Measurements from ENCODE around the gene IGSF23. TPM values are rescaled to one million over a fixed set of nuclear protein-coding genes. Genes with fewer than 3 reads are reported as not detected.

IGSF23 gene
- total and polyA plus RNA-seq, 2 of the 4 experiments (the other 2 are of a cell fraction): 0.27 TPM; not detected in 1

Small RNAs within 50 kb of the gene (microRNA-seq; reads per million reads assigned to microRNA genes)
- gene AC243964.1 (ENCODE audit: insufficient read depth, insufficient read length) (not detected), gene MIR4531 (ENCODE audit: unreplicated experiment) (not detected)

Small RNAs within 50 kb of the gene (small RNA-seq; reads per million reads assigned to genes)
- gene AC243964.1: 0 reads per million in 5 experiments

Other genes starting within 250 kb of the IGSF23 start
- 5.0 and 5.9 TPM in 2 replicates for gene ZNF285, start 212.0 kb upstream of the IGSF23 start, total RNA-seq (2012; rRNA removed)
- gene ZNF285, start 212.0 kb upstream of the IGSF23 start, polyA plus RNA-seq (2012; rRNA removed): 1.4 and 1.8 TPM in 2 replicates
- gene ZNF229, start 165.1 kb upstream of the IGSF23 start, total RNA-seq (2012; rRNA removed): 13.1 and 17.6 TPM in 2 replicates
- 3.0 and 3.4 TPM in 2 replicates for gene ZNF229, start 165.1 kb upstream of the IGSF23 start, polyA plus RNA-seq (2012; rRNA removed)
- gene ZNF180, start 113.0 kb upstream of the IGSF23 start, total RNA-seq (2012; rRNA removed): 9.7 and 26.3 TPM in 2 replicates
- gene ZNF180, start 113.0 kb upstream of the IGSF23 start, polyA plus RNA-seq (2012; rRNA removed): 2.8 and 3.4 TPM in 2 replicates
- gene CEACAM20, start 83.9 kb upstream of the IGSF23 start, total RNA-seq (2012; rRNA removed): not detected in 2 replicates
- gene CEACAM20, start 83.9 kb upstream of the IGSF23 start, polyA plus RNA-seq (2012; rRNA removed): not detected in 2 replicates
- gene PVR, start 30.3 kb downstream of the IGSF23 start, total RNA-seq (2012; rRNA removed): 93.0 and 106 TPM in 2 replicates
- gene PVR, start 30.3 kb downstream of the IGSF23 start, polyA plus RNA-seq (2012; rRNA removed): 117 and 122 TPM in 2 replicates
- 0.56 and 0.72 TPM in 2 replicates for gene CEACAM19, start 57.9 kb downstream of the IGSF23 start, total RNA-seq (2012; rRNA removed)
- 9.3 and 10.3 TPM in 2 replicates for gene CEACAM19, start 57.9 kb downstream of the IGSF23 start, polyA plus RNA-seq (2012; rRNA removed)
- gene CEACAM16, start 85.6 kb downstream of the IGSF23 start, total RNA-seq (2012; rRNA removed): not detected in 2 replicates
- gene CEACAM16, start 85.6 kb downstream of the IGSF23 start, polyA plus RNA-seq (2012; rRNA removed): not detected in 2 replicates
- 1.6 and 1.9 TPM in 2 replicates for gene BCL3, start 135.1 kb downstream of the IGSF23 start, total RNA-seq (2012; rRNA removed)
- 24.1 and 26.0 TPM in 2 replicates for gene BCL3, start 135.1 kb downstream of the IGSF23 start, polyA plus RNA-seq (2012; rRNA removed)
- gene CBLC, start 164.3 kb downstream of the IGSF23 start, total RNA-seq (2012; rRNA removed): not detected in 2 replicates
- gene CBLC, start 164.3 kb downstream of the IGSF23 start, polyA plus RNA-seq (2012; rRNA removed): not detected in 2 replicates
- 2.3 and 2.8 TPM in 2 replicates for gene BCAM, start 195.5 kb downstream of the IGSF23 start, total RNA-seq (2012; rRNA removed)
- gene BCAM, start 195.5 kb downstream of the IGSF23 start, polyA plus RNA-seq (2012; rRNA removed): 27.5 and 35.7 TPM in 2 replicates
- gene NECTIN2, start 232.7 kb downstream of the IGSF23 start, total RNA-seq (2012; rRNA removed): 77.8 and 78.0 TPM in 2 replicates
- gene NECTIN2, start 232.7 kb downstream of the IGSF23 start, polyA plus RNA-seq (2012; rRNA removed): 169 and 170 TPM in 2 replicates

Data from IMR-90 (cell line).